HepG2 (cell line): ENCODE results near the gene MEGF11.

Source experiments
- CC2D1A ChIP-seq: sonication (generic); formaldehyde crosslinking; IDR thresholded peaks from 2 replicates; pipeline ENCODE4 v1.8.1; 2023; ENCODE audit warnings: mild to moderate bottlenecking, missing genetic modification reagents
- CTCF ChIP-seq: sonication (generic); formaldehyde crosslinking; IDR thresholded peaks from 2 replicates; pipeline ENCODE4 v1.5.0; 2020; ENCODE audit warnings: mild to moderate bottlenecking, missing genetic modification reagents, moderate library complexity
- HMG20B ChIP-seq: conservative IDR thresholded peaks from 2 replicates; pipeline ENCODE4 v1.6.1; 2016; ENCODE audit warnings: missing genetic modification reagents, missing compliant biosample characterization
- ZNF543 ChIP-seq: sonication (generic); formaldehyde crosslinking; IDR thresholded peaks from 2 replicates; pipeline ENCODE4 v1.4.0; 2020; ENCODE audit warnings: mild to moderate bottlenecking, missing genetic modification reagents
- ZNF7 ChIP-seq: IDR thresholded peaks from 2 replicates; pipeline ENCODE4 v1.6.1; 2016; ENCODE audit warnings: missing biosample characterization, missing genetic modification reagents
- TF ChIP-seq, protein P1 (sequence below): sonication (generic); formaldehyde crosslinking; conservative IDR thresholded peaks from 2 replicates; pipeline ENCODE4 v1.4.0; 2020; ENCODE audit warnings: missing genetic modification reagents

- TF ChIP-seq CTCF (CRISPR knock-in tag) (peak; percentile 30; the same call in 1 of the 2 replicates), HMG20B (CRISPR knock-in tag) (no peak), ZNF543 (CRISPR knock-in tag) (no peak), CC2D1A (CRISPR knock-in tag) (no peak), ZNF7 (CRISPR knock-in tag) (no peak)
- TF ChIP-seq, protein P1, sequence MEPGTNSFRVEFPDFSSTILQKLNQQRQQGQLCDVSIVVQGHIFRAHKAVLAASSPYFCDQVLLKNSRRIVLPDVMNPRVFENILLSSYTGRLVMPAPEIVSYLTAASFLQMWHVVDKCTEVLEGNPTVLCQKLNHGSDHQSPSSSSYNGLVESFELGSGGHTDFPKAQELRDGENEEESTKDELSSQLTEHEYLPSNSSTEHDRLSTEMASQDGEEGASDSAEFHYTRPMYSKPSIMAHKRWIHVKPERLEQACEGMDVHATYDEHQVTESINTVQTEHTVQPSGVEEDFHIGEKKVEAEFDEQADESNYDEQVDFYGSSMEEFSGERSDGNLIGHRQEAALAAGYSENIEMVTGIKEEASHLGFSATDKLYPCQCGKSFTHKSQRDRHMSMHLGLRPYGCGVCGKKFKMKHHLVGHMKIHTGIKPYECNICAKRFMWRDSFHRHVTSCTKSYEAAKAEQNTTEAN (CRISPR knock-in tag) = no peak
Measured at GRCh38 chr15:66007663-66008262, 245.8 kb downstream of the MEGF11 start.
